Measurements from ENCODE around the gene PCDHGC3.

- TF ChIP-seq POLR2A (IDR thresholded peaks at IDR 0.05), result no peak
- no peak for TF ChIP-seq CTCF (IDR thresholded peaks at IDR 0.05)
Observed at GRCh38 chr5:141491323-141492167, 15.8 kb downstream of the PCDHGC3 start.
